Occipital lobe (tissue), 2 donors: ENCODE results near the gene TMEM14A. TPM values are rescaled to one million over a fixed set of nuclear protein-coding genes. Genes with fewer than 3 reads are reported as not detected.
A peak's percentile ranks its signal among the peaks of the same experiment; 100 is the strongest.
"Not testable (repeated sequence)": the region's sequence is repeated elsewhere in the genome, so short reads cannot be mapped to it uniquely, and the experiment has no call there.

Source experiments
- DNase-seq: peaks from one replicate; lab custom pipeline; 2025; lab: John Stamatoyannopoulos, UW
- total RNA-seq: library from RNA; depleted of rRNA; stranded (reverse); fragments of >200 nt; gene quantifications from one replicate; pipeline ENCODE4 v1.2.3, GENCODE V29; 2014

TMEM14A gene, protein sequence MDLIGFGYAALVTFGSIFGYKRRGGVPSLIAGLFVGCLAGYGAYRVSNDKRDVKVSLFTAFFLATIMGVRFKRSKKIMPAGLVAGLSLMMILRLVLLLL
- 104 TPM for total RNA-seq

DNA sequence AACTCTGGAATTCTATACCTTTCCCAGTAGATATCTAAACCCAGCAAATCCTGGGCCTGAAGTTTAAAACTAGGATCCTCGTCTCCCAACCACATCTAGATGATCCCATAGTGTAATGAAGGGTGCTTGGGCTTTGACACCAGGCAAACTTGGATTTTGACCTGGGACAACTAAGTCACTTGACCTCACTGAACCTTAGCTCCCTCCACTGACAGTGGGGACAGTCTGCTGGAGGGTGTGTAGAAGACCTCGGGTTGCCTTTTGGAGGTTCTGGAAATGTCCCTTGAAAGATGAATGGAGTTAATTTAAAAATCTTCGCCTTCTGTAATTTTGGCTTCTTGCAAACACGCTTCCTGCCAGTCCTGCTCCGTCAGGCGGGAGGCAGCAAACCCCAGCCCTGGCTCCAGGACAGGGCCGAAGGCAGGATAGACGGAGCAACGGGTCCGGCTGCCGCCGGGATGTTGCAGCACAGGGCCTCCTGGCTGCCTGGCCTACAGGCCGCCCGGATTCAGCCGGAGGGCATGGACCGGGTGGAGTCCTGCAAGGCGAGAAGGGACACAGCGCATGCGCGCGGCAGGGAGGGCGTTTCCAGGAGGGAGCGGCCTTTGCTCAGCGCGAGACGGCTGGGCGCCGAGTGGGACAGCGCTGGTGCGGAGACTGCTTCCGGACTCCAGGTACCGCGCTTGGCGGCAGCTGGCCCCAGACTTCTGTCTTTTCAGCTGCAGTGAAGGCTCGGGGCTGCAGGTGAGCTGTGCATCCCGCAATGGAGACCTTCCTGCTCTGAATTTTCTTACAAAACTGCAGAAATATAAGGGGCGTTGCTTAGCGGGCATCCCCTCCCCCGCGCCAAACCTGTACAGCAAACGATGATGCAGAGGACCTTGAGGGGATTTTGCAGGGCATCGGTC is at the start of gene TMEM14A:
Gene TMEM14A (plus strand): TSS at position 612 of the 908 bp plus-strand sequence. CDS start 5,990 bp downstream, outside the sequence.
- DNase-seq: peak; percentile 89

DNA sequence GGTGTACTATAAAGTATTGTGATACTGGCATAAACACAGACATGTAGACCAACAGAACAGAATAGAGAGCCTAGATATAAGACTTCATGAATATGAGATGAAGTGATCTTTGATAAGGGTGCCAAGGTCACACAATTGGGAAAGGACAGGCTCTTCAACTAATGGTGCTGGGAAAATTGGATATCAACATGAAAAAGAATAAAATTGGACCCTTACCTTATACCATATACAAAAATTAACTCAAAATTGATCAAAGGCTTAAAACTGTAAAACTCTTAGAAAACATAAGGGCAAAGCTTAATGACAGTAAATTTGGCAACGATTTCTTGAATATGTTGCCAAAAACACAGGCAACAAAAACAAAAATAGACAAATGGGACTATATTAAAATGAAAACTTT is 49.3 kb upstream of the TMEM14A start:
- DNase-seq: no peak

DNA sequence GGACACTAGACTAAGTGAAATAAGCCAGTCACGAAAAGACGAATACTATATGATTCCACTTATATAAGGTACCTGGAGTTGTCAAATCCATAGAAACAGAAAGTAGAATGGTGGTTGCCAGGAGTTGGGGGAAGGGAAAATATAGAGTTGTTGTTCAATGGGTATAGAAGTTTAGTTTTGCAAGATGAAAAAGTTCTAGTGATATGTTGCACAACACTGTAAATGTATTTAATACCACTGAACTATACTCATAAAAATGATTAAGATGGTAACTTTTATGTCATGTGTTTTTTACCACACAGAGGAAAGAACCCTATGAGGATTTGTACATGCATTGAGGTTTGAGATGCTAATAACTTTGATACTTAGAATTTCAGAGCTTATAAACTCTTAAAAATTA is 48.1 kb upstream of the TMEM14A start:
- DNase-seq: no peak

DNA sequence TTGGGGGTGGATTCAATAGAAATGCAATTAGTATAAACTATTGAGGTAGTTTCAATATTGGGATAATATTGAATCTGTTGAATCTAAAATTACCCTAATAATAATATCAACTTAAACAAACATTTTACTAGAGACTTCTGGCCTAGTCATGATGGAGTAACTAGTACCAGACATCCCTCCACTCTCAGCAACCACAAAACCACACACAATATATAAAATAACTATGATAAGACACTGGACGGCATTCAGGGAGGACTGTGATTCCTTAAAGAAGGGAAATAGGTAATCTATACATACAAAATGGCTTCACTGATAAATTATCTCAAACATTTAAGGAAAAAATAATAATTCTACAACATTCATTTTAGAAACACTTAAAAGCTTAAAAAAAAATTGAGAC is 38.9 kb upstream of the TMEM14A start:
- DNase-seq: no peak

DNA sequence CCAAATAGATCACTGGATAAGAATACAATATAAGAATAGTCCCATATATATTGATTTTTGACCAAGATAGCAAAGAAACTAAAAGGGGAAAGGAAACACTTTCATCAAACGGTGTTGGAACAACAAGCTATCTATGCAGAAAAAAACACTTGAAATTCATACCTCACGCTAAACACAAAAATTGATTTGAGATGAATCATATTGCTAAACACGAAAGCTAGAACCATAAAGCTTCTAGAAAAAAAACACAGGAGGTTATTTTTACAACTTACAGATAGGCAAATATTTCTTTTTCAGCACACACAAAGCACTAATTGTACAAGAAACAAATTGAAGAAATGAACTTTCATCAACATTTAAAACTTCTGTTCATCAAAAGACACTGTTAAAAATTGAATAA is 36.7 kb upstream of the TMEM14A start:
- no peak for DNase-seq

DNA sequence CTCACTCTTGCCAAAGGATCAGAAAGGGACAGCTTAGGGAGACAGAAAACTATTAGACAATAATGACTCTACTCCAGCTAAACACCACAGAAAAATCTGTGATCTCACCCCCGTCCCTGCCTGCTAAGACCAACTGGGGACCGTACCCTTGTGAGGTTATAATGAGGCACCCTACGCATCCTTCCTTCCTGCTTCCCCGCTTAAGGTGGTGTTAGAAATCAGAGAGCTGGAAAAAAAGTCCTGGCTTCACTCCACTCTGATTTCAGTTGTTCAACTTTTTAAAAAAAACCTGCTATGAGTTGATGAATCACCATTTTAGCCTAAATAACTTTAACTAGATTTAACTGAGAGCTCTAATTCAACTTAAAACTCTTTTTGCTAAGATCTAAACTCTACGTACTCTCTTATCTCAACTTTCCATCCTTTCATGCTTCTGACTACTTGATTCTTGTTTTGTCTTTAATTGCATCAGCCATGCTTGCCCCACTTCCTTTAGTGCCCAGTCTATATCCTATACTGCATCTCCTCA is 35.8 kb upstream of the TMEM14A start:
- no peak for DNase-seq

DNA sequence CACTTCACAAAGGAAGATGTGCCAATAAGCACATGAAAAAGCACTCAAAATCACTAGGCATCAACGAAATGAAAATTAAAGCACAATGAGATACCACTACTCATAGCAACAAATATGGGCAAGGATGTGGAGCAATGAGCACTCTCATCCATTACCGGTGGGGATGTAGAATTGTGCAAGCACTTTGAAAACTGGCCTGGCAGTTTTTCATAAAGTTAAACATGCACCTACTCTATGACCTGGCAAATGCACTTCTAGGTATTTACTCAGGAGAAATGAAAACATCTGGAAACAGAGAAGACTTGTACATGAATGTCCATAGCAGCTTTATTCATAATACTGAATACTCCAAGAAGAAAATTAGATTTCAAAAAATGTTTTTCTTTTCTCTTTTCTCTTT is 34.1 kb upstream of the TMEM14A start:
- DNase-seq: no peak

DNA sequence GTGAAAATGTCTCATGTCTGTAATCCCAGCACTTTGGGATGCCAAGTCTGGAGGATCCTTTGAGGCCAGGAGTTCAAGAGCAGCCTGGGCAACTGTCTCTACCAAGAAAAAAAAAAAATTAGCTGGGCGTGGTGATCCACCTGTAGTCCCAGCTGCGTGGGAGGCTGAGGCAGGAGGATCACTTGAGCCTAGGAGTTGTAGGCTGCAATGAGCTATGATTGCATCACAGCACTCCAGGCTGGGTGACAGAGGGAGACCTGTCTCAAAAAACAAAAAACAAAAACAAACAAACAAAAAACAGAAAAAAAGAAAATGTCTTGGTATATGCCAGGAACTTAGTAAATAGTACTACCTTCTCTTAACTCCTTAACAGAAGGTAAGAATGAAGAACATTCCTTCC is 31.4 kb upstream of the TMEM14A start:
- no peak for DNase-seq

DNA sequence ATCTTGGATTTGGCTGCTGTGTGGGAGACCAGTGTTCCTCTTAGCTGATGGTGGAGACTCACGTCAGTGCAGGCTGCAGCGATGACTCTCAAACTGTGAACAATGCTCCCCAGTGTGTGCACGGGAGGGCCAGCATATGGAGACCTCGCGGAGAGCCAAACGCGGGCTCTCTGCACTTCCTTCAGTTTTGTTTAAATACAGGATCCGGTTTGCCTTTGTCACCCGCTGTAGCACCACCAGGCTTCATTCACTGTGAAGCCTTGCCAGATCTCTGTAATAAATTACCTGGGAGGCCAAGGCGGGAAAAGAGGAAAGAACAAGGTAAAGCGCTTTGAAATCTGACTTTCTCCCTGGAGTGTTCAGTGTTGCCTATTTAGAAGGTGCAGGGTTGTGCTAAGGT is 30.7 kb upstream of the TMEM14A start:
- DNase-seq: no peak

DNA sequence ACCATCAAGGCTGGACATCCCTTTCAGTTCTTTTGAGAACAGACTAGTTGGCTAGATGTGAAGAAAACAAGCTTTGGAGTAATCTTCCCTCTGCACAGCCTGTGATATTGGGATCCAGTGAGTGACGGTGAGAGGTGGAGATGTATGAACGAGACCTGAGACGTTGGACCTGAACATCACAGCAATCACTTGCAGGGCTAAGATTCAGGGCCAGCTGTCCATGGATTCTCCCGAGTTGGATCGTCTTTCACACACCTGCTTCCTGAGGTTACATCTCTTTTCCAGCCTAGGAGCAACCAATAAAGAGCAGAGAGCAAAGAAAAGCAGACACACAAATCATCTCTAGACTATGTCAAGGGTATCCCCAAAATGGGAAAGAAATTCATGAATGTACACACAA is 30.0 kb upstream of the TMEM14A start:
- no peak for DNase-seq

DNA sequence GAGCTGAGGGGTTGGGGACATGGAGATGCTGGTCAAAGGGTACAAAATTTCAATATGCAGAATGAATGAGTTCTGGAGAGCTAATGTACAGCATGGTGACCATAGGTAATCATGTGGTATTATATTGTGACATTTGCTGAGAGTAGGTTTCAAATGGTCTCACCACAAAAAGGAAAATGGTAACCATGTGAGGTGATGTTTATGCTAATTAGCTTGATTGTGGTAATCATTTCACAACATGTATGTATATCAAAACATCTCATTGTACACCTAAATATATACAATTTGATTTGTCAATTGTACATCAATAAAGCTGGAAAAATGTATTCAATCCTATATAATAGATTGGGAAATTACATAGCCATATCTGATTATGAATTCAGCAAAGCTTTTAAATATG is 29.5 kb upstream of the TMEM14A start:
- DNase-seq: no peak

DNA sequence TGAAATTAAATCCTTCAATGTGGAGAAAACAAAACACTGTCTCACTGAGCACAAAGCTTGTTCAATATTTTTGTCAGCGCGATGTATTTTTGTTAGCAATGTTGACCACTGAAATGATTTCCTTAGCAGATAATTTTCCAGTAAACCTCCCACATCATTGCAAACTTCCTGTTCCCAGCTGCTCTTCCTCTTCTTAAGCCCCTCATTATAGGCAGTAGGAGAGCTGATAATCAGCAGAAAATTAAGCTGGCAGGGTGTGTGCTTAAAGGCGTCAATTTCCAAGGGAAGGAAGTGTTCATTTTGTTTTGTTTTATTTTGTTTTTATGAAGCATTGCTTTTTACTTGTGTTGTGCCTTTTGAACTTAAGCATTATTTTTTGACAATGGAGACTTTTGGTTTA is 29.1 kb upstream of the TMEM14A start:
- DNase-seq: no peak

DNA sequence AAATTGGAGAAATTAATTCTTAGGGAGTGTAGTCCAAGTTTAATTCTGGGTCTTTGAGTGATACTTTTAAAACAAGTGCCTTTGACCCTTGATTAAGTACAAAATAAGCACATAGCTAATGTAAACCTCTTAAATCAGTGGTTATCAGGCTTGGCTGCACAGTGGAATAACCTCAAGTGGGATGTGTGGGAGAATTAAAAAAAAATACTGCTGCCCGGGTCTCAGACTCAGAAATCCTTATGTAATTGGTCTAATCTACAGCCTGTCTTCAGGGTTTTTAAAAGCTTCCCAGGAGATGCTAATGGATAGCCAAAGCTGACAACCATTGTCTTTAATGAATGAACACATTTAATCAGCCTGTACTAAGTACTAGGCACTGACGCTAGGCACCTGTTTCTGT is 28.5 kb upstream of the TMEM14A start:
- no peak for DNase-seq

DNA sequence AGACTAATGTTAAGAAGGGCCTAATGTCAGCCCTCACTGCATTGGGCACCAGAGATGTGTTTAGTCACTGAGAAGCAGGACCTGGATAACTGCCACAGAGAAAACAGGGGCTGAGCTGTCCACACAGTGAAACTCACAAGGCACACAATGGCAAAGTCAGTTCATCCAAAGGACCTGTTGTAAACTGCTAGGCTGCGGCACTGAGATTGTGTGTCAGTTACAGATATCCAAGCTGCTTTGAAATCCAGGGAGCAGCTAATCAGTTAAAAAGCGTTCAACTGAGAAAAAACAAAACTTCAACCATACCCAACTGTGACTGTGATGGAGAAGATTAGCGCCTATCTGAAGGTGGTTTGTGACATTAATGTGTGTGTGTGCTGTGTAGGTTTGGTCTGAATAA is 27.8 kb upstream of the TMEM14A start:
- DNase-seq: peak; percentile 6

DNA sequence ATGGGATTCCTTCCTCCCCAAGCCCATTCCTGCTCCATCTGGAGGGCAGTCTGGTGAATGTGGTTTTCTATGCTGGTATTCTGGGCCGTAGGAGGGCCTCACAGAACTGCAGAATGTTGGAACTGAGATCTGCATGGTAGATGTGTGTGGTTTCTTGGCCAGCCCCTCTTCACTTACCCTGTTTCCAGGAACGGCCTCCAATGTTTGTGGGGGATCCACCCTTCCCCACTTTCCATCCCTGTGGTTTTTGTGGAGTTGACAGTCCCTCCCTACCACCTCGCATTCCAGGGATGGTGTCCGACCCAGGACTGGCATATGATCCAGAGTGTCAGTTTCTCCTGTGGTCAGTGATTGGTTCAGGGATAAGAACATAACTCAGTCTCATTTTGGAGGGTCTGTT is 26.7 kb upstream of the TMEM14A start:
- no peak for DNase-seq

DNA sequence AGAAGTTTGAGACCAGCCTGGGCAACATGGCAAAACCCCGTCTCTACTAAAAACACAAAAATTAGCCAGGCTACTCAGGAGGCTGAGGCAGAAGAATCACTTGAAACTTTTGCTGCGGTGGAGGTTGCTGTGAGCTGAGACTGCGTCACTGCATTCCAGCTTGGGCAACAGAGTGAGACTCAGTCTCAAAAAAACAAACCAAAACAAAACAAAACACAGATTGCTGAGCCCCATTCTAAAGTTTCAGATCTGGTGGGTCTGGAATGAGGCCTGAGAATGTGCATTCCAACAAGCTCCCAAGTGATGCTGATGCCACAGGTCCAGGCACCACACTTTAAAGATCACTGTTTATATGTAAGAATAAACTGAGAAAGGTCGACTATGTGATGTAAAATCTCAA is 24.9 kb upstream of the TMEM14A start:
- DNase-seq: no peak

DNA sequence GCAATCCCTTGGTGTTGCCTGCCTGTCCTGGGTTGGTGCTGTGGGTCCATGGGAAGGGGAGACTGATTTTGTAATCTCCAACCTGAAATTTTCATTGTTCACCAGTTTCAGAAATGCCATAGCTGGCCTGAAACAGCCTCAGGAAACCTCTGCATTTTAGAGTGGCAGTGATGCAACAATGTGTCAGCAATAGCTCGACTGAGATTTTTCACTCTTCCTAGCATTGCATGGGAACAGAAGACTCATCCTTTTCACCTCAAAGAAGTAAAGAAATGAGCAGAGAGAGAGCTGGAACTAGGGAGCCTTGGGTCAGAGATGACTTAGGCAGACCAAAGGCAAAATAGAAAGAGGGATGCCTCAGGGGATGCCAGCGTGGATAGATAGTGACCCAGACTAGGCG is 23.7 kb upstream of the TMEM14A start:
- DNase-seq: no peak

DNA sequence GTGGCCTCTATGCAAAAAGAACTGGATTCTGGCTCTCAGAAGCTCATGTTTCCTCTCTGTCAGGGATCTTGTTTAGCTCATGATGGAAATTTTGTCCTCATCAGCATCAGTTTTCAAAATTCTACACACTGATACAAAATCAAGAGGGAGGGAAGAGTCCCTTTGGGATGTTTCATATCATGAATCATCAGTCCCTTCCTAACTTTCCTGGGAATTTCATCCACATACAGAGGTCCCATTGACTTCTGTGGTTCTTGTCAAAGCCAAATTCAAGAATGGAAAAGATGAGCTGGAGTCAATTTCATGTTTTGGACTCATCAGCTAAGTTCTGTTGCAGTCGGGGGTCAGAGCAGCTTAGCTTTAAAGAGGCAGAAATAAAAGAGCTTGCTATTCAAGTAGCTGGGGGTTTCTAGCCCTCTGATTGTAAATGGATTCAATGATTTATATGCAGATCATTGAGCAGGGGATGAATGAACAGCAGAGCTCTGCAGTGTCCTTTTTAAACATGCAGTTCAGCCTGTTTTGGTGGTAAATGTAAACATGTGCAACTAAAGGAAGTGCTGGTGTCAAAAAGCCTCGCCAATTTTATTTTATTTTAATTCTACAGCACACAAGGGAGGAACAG is 21.3 kb upstream of the TMEM14A start:
- no peak for DNase-seq

DNA sequence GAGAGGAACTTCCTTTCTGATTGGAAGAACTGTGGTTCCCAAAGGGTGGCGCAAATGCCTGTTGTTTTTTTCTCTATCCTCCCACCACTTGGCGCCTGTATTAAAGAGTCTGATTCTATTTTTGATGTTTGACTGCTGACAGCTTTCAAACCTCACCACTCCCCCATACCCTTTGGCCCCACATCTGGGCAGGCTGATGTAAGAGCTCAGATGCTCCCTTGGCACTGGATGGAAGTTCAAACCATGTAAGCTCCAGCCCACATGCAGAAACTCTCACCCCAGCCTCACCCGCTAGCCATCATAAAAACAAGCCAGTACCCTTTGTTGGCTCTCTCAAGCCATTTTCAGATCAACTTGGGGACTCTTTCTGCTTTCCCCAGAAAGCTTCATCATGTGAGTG is 20.0 kb upstream of the TMEM14A start:
- no peak for DNase-seq

DNA sequence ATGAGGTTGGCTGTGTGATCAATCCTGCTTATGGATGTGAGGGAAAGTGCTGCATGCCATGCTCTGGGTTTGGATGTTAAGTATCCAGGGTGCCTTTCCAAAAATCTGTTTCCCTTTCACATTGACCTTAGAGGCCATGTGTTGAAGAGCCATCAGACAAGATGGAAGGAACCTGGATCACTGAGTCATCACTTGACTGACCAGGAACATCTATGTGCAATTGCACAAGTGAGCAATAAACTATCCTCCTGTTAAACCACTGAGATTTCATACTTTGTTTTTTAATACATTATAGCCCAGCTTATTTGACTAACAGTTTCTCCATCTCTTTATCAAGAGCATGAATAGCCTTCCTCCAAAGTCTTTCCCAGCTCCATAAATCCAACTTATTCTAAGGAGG is 17.8 kb upstream of the TMEM14A start:
- DNase-seq: no peak

DNA sequence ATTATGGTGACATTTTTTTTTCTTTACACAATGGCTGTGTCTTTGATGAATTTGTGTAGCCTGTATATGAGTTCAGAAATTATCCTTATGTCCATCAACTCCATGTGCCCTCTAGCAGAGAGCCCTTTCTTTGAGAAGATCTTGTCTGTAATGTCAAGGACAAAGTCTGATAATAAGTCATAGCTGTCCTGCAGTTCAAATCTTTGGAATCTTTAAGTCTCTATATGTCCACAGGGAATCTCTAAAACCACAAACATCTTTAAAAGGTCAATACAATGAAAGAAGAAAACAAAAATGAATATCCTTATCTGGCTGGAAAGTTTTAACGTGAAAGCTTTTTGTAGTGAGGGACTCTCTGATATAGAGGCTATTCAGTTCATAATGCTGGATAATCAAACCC is 16.9 kb upstream of the TMEM14A start:
- no peak for DNase-seq

DNA sequence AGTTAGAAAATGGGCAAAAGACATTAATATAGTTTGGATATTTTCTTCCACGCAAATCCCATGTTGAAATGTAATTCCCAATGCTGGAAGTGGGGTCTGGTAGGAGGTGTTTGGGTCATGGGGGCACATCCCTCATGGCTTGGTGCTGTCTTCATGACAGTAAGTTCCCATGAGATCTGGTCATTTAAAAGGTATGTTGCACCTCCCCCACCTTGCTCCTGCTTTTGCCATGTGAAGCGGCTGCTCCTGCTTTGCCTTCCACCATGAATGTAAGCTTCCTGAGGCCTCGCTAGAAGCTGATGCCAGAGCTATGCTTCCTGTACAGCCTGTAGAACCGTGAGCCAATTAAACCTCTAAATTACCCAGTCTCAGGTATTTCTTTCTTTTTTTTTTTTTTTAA is 16.3 kb upstream of the TMEM14A start:
- DNase-seq: no peak

DNA sequence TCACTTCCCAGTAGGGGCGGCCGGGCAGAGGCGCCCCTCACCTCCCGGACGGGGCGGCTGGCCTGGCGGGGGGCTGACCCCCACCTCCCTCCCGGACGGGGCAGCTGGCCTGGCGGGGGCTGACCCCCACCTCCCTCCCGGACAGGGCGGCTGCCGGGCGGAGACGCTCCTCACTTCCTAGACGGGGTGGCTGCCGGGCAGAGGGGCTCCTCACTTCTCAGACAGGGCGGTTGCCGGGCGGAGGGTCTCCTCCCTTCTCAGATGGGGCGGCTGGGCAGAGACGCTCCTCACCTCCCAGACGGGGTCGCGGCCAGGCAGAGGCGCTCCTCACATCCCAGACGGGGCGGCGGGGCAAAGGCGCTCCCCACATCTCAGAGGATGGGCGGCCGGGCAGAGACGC is 15.0 kb upstream of the TMEM14A start:
- not testable (repeated sequence) for DNase-seq
